ENCODE data around the gene NKX6-1. TPM values are rescaled to one million over a fixed set of nuclear protein-coding genes. Genes with fewer than 3 reads are reported as not detected.

NKX6-1 gene
- total RNA-seq, 1 donor from 2014 or later: 0.70 TPM

- DNase-seq (ENCODE audit: low spot score): no peak
These were observed 723 bp downstream of the NKX6-1 start for GRCh38 chr4:84498203-84498934.

- no peak for DNase-seq (ENCODE audit: low spot score)
These were observed 1.4 kb downstream of the NKX6-1 start for GRCh38 chr4:84497504-84498202.

GRCh38 chr4:84496706-84497503 lies 2.2 kb downstream of the NKX6-1 start:
- DNase-seq (ENCODE audit: low spot score): no peak

GRCh38 chr4:84496331-84496705 lies 2.8 kb downstream of the NKX6-1 start:
- DNase-seq (ENCODE audit: low spot score): no peak

GRCh38 chr4:84495794-84496261 lies 3.3 kb downstream of the NKX6-1 start:
- no peak for DNase-seq (ENCODE audit: low spot score)

- DNase-seq (ENCODE audit: low spot score): no peak
These were observed 3.8 kb downstream of the NKX6-1 start for GRCh38 chr4:84495118-84495793.

- no peak for DNase-seq (ENCODE audit: low spot score)
These were observed 4.6 kb downstream of the NKX6-1 start for GRCh38 chr4:84494531-84494930.

GRCh38 chr4:84494076-84494475 lies 5.0 kb downstream of the NKX6-1 start:
- no peak for DNase-seq (ENCODE audit: low spot score)

- no peak for DNase-seq (ENCODE audit: low spot score)
These were observed 5.8 kb downstream of the NKX6-1 start for GRCh38 chr4:84493092-84493850.

GRCh38 chr4:84492737-84493091 lies 6.4 kb downstream of the NKX6-1 start:
- no peak for DNase-seq (ENCODE audit: low spot score)

- DNase-seq (ENCODE audit: low spot score): no peak
These were observed 6.8 kb downstream of the NKX6-1 start for GRCh38 chr4:84492290-84492689.

GRCh38 chr4:84491481-84491880 lies 7.6 kb downstream of the NKX6-1 start:
- DNase-seq (ENCODE audit: low spot score): no peak

GRCh38 chr4:84490663-84491062 lies 8.4 kb downstream of the NKX6-1 start:
- no peak for DNase-seq (ENCODE audit: low spot score)

- DNase-seq (ENCODE audit: low spot score): no peak
These were observed 14.9 kb downstream of the NKX6-1 start for GRCh38 chr4:84484236-84484635.

- DNase-seq (ENCODE audit: low spot score): no peak
These were observed 15.4 kb downstream of the NKX6-1 start for GRCh38 chr4:84483688-84484087.

GRCh38 chr4:84482564-84483563 lies 16.2 kb downstream of the NKX6-1 start:
- no peak for DNase-seq (ENCODE audit: low spot score)

- no peak for DNase-seq (ENCODE audit: low spot score)
These were observed 17.2 kb downstream of the NKX6-1 start for GRCh38 chr4:84481860-84482245.

- DNase-seq (ENCODE audit: low spot score): no peak
These were observed 17.8 kb downstream of the NKX6-1 start for GRCh38 chr4:84481077-84481859.

GRCh38 chr4:84480082-84480481 lies 19.0 kb downstream of the NKX6-1 start:
- DNase-seq (ENCODE audit: low spot score): no peak

Data from ureter (tissue), 1 donor.